ENCODE measurements around the gene PFDN2.

DNA sequence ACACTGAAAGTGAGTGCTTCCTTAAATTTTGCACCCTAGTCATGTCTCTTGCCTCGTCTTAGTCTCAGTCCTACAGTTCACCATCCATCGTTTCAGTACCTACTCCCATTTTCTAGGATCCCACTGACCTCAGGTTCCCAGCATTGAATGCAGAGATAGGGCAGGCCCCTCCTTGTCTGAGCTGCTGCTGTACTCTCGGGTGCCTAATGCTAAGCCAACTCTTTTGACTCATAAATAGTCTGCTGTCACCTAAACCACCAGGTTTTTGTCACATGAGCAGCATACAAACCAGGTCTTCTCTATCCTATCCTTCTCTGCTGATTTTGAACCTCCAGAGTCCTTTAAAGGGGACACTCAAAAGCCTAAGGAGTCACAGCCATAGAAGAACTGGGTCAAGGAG, 51.1 kb downstream of the PFDN2 start:
- TF ChIP-seq CBX3 (IDR thresholded peaks at IDR 0.05; ENCODE audit: borderline replicate concordance, low read depth) = no peak
- TF ChIP-seq SUPT20H (IDR thresholded peaks at IDR 0.05; ENCODE audit: borderline replicate concordance, control insufficient read depth, low read depth, low read length) = no peak
